ENCODE data around the gene GPAM.

Gene GPAM

DNA sequence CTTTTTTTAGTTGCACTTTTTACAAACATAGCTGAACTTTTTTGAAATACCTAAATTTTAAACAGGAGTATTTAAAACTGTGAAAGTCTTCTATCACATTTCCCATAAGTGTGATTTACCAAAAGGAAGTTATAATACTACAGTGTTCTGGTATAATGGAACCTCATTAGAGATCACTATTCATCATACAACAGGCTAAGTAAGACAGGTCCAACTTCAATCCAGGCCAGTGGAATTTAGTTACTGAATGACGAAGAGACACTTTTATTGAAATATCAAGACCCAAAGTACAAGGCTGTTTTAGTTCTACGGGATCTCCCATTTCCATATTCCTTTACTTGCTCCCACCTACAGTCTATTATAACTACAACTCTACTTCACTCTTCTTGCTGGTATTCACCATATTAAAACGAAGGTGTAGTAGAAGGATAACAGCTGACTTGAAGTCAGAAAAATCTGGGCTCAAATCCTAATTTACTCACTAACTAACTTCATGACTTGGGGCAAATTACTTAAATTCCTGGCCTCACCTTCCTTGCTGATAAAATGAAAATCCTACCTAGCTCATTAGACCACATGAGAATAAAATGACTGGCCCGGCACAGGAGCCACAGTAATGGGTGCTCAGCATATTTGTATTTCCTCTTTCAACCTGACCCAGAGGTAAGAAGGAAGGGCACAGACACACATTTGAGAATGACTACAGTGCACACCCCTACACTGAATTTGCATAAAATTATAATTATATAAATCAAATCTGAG, 21.6 kb downstream of the GPAM start:
- no peak overlapping the region for H3K9ac ChIP-seq (ENCODE audit: low read depth in 1 of 2, low read length in 2 of 2)
- no peak overlapping the region for H3K4me3 ChIP-seq (ENCODE audit: low read depth in 1 of 2, low read length in 2 of 2)
- H3K27me3 ChIP-seq (ENCODE audit: control insufficient read depth in 1 of 2, insufficient read depth in 2 of 2, low read length in 2 of 2): no peaks in the 10 kb centered on the region
- H3K36me3 ChIP-seq (ENCODE audit: control insufficient read depth in 1 of 2, insufficient read depth in 2 of 2, low read length in 2 of 2): peaks cover 38 to 81% of the 10 kb centered on the region in 2 donors
- no peak overlapping the region for H3K27ac ChIP-seq (ENCODE audit: low read depth, low read length)
- no peaks in the 10 kb centered on the region for H3K9me3 ChIP-seq (ENCODE audit: control insufficient read depth in 1 of 2, low read length in 2 of 2)
- no peaks in the 10 kb centered on the region for H3K4me1 ChIP-seq (ENCODE audit: control insufficient read depth in 1 of 2, insufficient read depth in 2 of 2, low read length in 2 of 2)

DNA sequence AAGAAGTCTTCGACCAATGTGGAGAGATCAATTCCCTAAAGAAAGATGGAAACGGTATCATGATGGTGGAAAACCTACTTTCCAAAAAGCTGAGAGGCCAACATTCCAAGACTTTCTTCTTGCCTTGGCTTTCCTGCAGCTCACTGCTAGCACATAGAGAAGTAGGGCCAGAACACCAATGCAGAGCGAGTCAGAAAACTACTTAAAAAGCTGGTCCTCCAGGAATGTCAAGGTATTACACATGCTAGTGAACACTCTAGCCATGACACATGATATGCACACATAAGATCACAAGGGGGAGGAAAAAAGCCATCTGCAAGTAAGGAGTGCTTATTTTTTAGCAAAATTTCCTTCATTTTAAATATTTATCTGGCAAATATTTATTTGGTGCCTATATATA, 22.7 kb downstream of the GPAM start:
- Histone ChIP-seq H3K9me3 (ENCODE audit: control insufficient read depth in 1 of 2, low read length in 2 of 2) (no peaks in the 10 kb centered on the region), H3K9ac (ENCODE audit: low read depth in 1 of 2, low read length in 2 of 2) (no peak overlapping the region), H3K27me3 (ENCODE audit: control insufficient read depth in 1 of 2, insufficient read depth in 2 of 2, low read length in 2 of 2) (no peaks in the 10 kb centered on the region), H3K4me1 (ENCODE audit: control insufficient read depth in 1 of 2, insufficient read depth in 2 of 2, low read length in 2 of 2) (no peaks in the 10 kb centered on the region), H3K27ac (ENCODE audit: low read depth, low read length) (no peak overlapping the region), H3K36me3 (ENCODE audit: control insufficient read depth in 1 of 2, insufficient read depth in 2 of 2, low read length in 2 of 2) (peaks cover 34 to 83% of the 10 kb centered on the region in 2 donors), H3K4me3 (ENCODE audit: low read depth in 1 of 2, low read length in 2 of 2) (no peak overlapping the region)

DNA sequence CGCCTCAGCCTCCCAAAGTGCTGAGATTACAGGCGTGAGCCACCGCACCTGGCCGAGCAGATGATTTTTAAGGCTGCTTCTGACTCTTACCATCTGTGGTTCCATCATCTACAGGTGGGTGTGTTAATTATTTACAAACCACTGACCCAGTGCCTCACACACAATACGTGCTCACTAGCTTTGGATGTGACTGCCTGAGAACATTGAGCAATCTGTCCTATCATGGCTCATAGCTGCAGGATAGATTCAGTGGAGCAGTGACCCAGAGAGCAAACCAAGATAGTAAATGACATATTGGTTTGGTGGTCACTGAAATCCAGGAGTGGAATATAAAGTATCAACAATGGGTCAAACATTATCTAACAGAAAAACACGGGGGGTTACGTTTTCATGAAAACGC, 24.1 kb downstream of the GPAM start:
- peaks cover 35 to 88% of the 10 kb centered on the region in 2 donors for H3K36me3 ChIP-seq (ENCODE audit: control insufficient read depth in 1 of 2, insufficient read depth in 2 of 2, low read length in 2 of 2)
- no peaks in the 10 kb centered on the region for H3K4me1 ChIP-seq (ENCODE audit: control insufficient read depth in 1 of 2, insufficient read depth in 2 of 2, low read length in 2 of 2)
- H3K9me3 ChIP-seq (ENCODE audit: control insufficient read depth in 1 of 2, low read length in 2 of 2): no peaks in the 10 kb centered on the region
- H3K9ac ChIP-seq (ENCODE audit: low read depth in 1 of 2, low read length in 2 of 2): no peak overlapping the region
- H3K27me3 ChIP-seq (ENCODE audit: control insufficient read depth in 1 of 2, insufficient read depth in 2 of 2, low read length in 2 of 2): no peaks in the 10 kb centered on the region
- H3K4me3 ChIP-seq (ENCODE audit: low read depth in 1 of 2, low read length in 2 of 2): no peak overlapping the region
- H3K27ac ChIP-seq (ENCODE audit: low read depth, low read length): no peak overlapping the region

DNA sequence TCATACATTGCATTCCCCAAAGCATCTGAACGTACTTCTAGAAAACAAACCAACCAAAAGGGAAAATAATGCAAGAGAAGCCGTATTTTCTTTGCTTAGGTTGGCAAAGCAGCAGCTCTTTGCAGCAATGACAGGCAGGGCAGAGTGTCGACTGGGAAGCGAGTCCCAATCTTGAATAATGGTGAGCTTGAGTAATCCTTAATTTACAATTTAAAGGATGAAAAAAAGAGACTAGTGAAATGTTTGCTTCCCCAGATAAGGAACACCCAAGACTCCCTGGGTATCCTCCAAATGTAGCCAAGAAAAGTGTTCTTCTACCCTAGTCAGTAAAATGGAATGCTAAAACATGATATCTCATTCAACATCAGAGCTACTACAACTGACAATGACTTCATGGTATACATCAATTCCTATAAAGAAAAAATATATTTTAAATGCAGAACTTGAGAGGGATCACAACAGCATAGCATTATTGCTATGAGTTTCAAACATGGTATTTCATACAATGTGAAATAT, 32.0 kb downstream of the GPAM start:
- Histone ChIP-seq H3K27ac (ENCODE audit: low read depth, low read length) (no peak overlapping the region), H3K27me3 (ENCODE audit: control insufficient read depth in 1 of 2, insufficient read depth in 2 of 2, low read length in 2 of 2) (no peaks in the 10 kb centered on the region), H3K9ac (ENCODE audit: low read depth in 1 of 2, low read length in 2 of 2) (no peak overlapping the region), H3K4me1 (ENCODE audit: control insufficient read depth in 1 of 2, insufficient read depth in 2 of 2, low read length in 2 of 2) (no peaks in the 10 kb centered on the region), H3K36me3 (ENCODE audit: control insufficient read depth in 1 of 2, insufficient read depth in 2 of 2, low read length in 2 of 2) (peaks cover 9 to 44% of the 10 kb centered on the region in 2 donors), H3K9me3 (ENCODE audit: control insufficient read depth in 1 of 2, low read length in 2 of 2) (no peaks in the 10 kb centered on the region), H3K4me3 (ENCODE audit: low read depth in 1 of 2, low read length in 2 of 2) (no peak overlapping the region)

DNA sequence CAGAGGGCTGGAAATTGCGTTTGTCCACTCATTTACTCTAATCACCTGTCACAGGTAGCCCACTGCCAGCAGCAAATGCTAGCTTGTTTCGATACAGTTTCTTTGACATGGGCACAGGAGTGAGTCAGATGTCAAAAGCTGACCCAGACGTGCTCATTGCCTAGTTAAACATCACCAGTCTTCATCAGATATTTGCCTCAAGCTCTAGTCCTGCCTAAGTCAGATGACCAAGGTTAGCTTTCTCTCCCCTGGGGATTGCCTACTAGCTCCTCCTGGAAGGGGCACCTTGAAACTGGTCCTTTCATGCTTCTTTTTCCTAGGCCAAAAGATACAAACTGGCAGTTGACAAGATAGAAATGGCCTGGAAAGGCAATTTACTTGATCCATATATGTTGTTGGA, 35.2 kb downstream of the GPAM start:
- Histone ChIP-seq H3K27ac (ENCODE audit: low read depth, low read length) (no peak overlapping the region), H3K36me3 (ENCODE audit: control insufficient read depth in 1 of 2, insufficient read depth in 2 of 2, low read length in 2 of 2) (peaks cover 3 to 20% of the 10 kb centered on the region in 2 donors), H3K27me3 (ENCODE audit: control insufficient read depth in 1 of 2, insufficient read depth in 2 of 2, low read length in 2 of 2) (no peaks in the 10 kb centered on the region), H3K9ac (ENCODE audit: low read depth in 1 of 2, low read length in 2 of 2) (no peak overlapping the region), H3K9me3 (ENCODE audit: control insufficient read depth in 1 of 2, low read length in 2 of 2) (no peaks in the 10 kb centered on the region), H3K4me1 (ENCODE audit: control insufficient read depth in 1 of 2, insufficient read depth in 2 of 2, low read length in 2 of 2) (no peaks in the 10 kb centered on the region), H3K4me3 (ENCODE audit: low read depth in 1 of 2, low read length in 2 of 2) (no peak overlapping the region)

DNA sequence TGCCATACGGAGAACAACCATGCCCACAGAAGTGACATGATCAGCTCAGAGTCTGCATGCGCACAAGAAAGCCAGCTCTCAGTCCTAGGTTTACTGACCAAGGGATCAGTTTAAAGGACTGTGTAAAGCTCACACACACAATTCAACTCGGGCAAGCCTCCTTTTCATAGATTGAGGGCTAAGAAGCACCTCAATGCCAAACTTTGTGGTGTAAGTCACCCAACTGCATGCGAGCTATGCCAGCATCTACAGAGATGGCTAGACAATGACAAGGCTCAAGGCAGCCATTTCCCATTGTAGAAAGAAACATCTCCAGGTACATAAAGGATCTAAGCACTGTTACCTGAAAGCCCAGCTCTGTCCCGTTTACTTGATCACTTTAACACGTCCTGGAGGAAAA, 36.8 kb downstream of the GPAM start:
- H3K9me3 ChIP-seq (ENCODE audit: control insufficient read depth in 1 of 2, low read length in 2 of 2): no peaks in the 10 kb centered on the region
- H3K4me3 ChIP-seq (ENCODE audit: low read depth in 1 of 2, low read length in 2 of 2): no peak overlapping the region
- no peak overlapping the region for H3K27ac ChIP-seq (ENCODE audit: low read depth, low read length)
- H3K27me3 ChIP-seq (ENCODE audit: control insufficient read depth in 1 of 2, insufficient read depth in 2 of 2, low read length in 2 of 2): no peaks in the 10 kb centered on the region
- H3K36me3 ChIP-seq (ENCODE audit: control insufficient read depth in 1 of 2, insufficient read depth in 2 of 2, low read length in 2 of 2): peaks cover 3 to 10% of the 10 kb centered on the region in 2 donors
- H3K9ac ChIP-seq (ENCODE audit: low read depth in 1 of 2, low read length in 2 of 2): no peak overlapping the region
- no peaks in the 10 kb centered on the region for H3K4me1 ChIP-seq (ENCODE audit: control insufficient read depth in 1 of 2, insufficient read depth in 2 of 2, low read length in 2 of 2)

DNA sequence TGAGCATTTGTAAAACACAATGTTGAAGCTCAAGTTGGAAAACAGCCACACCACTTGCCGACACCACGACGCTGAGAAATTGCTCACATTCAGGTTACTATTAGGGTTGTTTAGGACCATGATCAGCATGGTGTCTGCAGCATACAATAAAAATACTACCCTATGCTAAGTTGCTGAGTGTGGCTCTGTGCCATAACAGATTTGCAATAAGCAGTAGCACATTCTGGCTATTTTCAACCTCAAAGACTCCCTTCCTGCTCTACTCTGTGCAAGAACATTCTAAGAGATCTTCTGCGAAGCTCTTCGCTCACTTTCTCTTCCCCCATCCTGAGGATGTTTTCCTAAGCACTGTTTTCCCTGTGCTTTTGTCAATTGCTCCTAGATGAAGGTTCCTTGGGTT, 38.3 kb downstream of the GPAM start:
- Histone ChIP-seq H3K36me3 (ENCODE audit: control insufficient read depth in 1 of 2, insufficient read depth in 2 of 2, low read length in 2 of 2) (no peaks in the 10 kb centered on the region), H3K4me3 (ENCODE audit: low read depth in 1 of 2, low read length in 2 of 2) (no peak overlapping the region), H3K27ac (ENCODE audit: low read depth, low read length) (no peak overlapping the region), H3K4me1 (ENCODE audit: control insufficient read depth in 1 of 2, insufficient read depth in 2 of 2, low read length in 2 of 2) (peaks cover 0 to 2% of the 10 kb centered on the region in 2 donors), H3K9ac (ENCODE audit: low read depth in 1 of 2, low read length in 2 of 2) (no peak overlapping the region), H3K27me3 (ENCODE audit: control insufficient read depth in 1 of 2, insufficient read depth in 2 of 2, low read length in 2 of 2) (no peaks in the 10 kb centered on the region), H3K9me3 (ENCODE audit: control insufficient read depth in 1 of 2, low read length in 2 of 2) (no peaks in the 10 kb centered on the region)

DNA sequence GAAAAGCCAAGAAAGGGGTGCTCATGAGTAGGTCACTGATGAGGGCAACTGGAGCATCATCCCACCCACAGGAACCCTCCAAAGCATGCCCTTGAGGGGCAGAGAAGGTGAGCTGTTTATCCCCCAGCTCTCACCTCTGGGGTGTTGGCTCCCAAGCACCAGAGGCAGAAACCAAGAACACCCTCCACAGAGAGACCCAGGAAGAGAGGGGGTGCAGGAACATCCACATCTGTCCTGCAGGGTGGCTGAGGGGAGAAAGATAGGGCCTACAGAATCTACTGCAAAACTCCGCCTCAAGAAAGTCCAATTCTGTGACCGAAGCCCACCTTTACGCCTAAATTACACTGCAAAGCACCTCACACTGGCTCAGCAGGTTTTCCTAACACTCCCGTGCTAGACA, 40.1 kb downstream of the GPAM start:
- H3K9ac ChIP-seq (ENCODE audit: low read depth in 1 of 2, low read length in 2 of 2): no peak overlapping the region
- H3K9me3 ChIP-seq (ENCODE audit: control insufficient read depth in 1 of 2, low read length in 2 of 2): no peaks in the 10 kb centered on the region
- H3K4me3 ChIP-seq (ENCODE audit: low read depth in 1 of 2, low read length in 2 of 2): no peak overlapping the region
- H3K36me3 ChIP-seq (ENCODE audit: control insufficient read depth in 1 of 2, insufficient read depth in 2 of 2, low read length in 2 of 2): no peaks in the 10 kb centered on the region
- H3K4me1 ChIP-seq (ENCODE audit: control insufficient read depth in 1 of 2, insufficient read depth in 2 of 2, low read length in 2 of 2): peaks cover 0 to 3% of the 10 kb centered on the region in 2 donors
- no peak overlapping the region for H3K27ac ChIP-seq (ENCODE audit: low read depth, low read length)
- H3K27me3 ChIP-seq (ENCODE audit: control insufficient read depth in 1 of 2, insufficient read depth in 2 of 2, low read length in 2 of 2): no peaks in the 10 kb centered on the region

DNA sequence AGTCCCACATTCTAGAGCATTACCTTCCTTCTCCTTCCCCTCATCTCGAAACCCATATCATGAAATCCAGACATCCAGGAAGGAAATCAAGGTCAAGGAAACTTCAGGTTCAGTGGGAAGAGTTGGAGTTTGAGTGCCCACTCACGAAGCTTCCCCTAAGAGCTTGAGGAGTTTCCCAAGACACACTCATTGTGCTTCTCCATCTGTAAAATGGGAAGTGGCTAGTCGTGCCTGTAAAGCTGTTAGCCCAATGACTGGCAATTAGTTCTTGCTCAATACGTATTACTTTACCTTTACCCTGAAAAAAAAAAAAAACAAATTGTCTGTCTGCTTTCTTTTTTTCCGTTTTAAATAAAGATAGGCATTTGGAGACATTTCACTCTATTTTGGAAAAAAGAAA, 42.3 kb downstream of the GPAM start:
- Histone ChIP-seq H3K36me3 (ENCODE audit: control insufficient read depth in 1 of 2, insufficient read depth in 2 of 2, low read length in 2 of 2) (no peaks in the 10 kb centered on the region), H3K9ac (ENCODE audit: low read depth in 1 of 2, low read length in 2 of 2) (no peak overlapping the region), H3K27ac (ENCODE audit: low read depth, low read length) (no peak overlapping the region)

DNA sequence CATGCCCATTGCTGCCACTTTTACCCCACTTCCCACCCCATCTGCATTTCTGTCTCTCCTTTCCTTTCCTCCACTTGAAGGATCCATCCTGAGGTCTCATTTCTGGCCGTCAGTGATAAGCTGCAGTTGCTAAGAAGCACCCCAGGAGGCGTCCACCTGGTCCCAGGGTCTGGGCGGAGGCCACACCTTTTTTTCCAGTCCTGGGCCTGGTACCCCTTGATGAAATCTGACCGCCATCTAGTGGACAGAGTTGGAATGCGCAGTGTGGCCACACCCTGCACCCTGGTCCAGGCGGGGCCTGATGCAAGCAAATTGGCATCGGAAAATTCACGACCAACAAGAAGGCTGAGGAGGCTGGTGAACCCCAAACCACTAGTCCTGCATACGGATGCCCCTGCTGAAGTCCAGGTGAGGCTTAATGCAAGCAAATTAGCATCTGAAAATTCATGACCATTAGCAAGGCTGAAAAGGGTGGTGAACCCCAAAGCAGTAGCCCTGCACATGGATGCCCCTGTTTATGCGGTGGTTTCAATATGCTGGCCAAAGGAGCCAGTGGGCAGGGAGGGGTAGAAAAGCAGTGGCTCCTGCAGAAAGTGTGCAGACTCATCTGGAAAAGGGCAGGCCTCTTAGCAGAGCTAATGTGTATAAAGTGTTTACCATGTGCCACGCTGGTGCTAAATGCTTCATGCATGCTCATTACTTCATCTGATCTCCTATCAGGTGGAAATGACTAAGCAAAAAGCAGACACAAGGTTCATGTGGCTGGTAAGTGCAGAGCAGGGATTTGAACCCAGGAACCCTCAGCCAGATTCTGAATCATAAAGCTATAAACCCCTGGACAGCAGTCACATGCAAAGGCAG, 43.2 kb downstream of the GPAM start:
- peaks cover 0 to 3% of the 10 kb centered on the region in 2 donors for H3K4me1 ChIP-seq (ENCODE audit: control insufficient read depth in 1 of 2, insufficient read depth in 2 of 2, low read length in 2 of 2)
- H3K9ac ChIP-seq (ENCODE audit: low read depth in 1 of 2, low read length in 2 of 2): no peak overlapping the region
- no peak overlapping the region for H3K4me3 ChIP-seq (ENCODE audit: low read depth in 1 of 2, low read length in 2 of 2)
- no peaks in the 10 kb centered on the region for H3K27me3 ChIP-seq (ENCODE audit: control insufficient read depth in 1 of 2, insufficient read depth in 2 of 2, low read length in 2 of 2)
- no peak overlapping the region for H3K27ac ChIP-seq (ENCODE audit: low read depth, low read length)
- no peaks in the 10 kb centered on the region for H3K9me3 ChIP-seq (ENCODE audit: control insufficient read depth in 1 of 2, low read length in 2 of 2)
- no peaks in the 10 kb centered on the region for H3K36me3 ChIP-seq (ENCODE audit: control insufficient read depth in 1 of 2, insufficient read depth in 2 of 2, low read length in 2 of 2)

More for the DNA sequence above, 42.3 kb downstream of the GPAM start:
- H3K27me3 ChIP-seq (ENCODE audit: control insufficient read depth in 1 of 2, insufficient read depth in 2 of 2, low read length in 2 of 2): no peaks in the 10 kb centered on the region
- H3K4me3 ChIP-seq (ENCODE audit: low read depth in 1 of 2, low read length in 2 of 2): no peak overlapping the region
- H3K9me3 ChIP-seq (ENCODE audit: control insufficient read depth in 1 of 2, low read length in 2 of 2): no peaks in the 10 kb centered on the region
- peaks cover 0 to 3% of the 10 kb centered on the region in 2 donors for H3K4me1 ChIP-seq (ENCODE audit: control insufficient read depth in 1 of 2, insufficient read depth in 2 of 2, low read length in 2 of 2)

Data from duodenal mucosa (tissue), 2 donors.